Effector memory CD4-positive, alpha-beta T cell (primary cell): ENCODE results near the gene MILR1.
"Not testable (repeated sequence)": the region's sequence is repeated elsewhere in the genome, so short reads cannot be mapped to it uniquely, and the experiment has no call there.

Experiments
- DNase-seq, 3 donors: peaks; one replicate each; pipeline ENCODE4 v3.0.0-alpha.2; 2020
- H3K27ac ChIP-seq: 2 replicates; pipeline ENCODE4 v1.7.0; 2013; ENCODE audit warnings: mild to moderate bottlenecking, low read length, moderate library complexity; ENCODE audit not compliant: insufficient read depth, poor library complexity, severe bottlenecking
- H3K27me3 ChIP-seq: replicated peaks from 2 replicates; pipeline ENCODE4 v1.7.0; 2013; ENCODE audit warnings: mild to moderate bottlenecking, low read length; ENCODE audit not compliant: insufficient read depth, control insufficient read depth, poor library complexity, severe bottlenecking
- H3K36me3 ChIP-seq: 2 replicates; pipeline ENCODE4 v1.7.0; 2013; ENCODE audit warnings: mild to moderate bottlenecking, low read length, moderate library complexity; ENCODE audit not compliant: control insufficient read depth, insufficient read depth
- H3K4me1 ChIP-seq: 2 replicates; pipeline ENCODE4 v1.7.0; 2013; ENCODE audit warnings: low read length, mild to moderate bottlenecking; ENCODE audit not compliant: control insufficient read depth, insufficient read depth, poor library complexity, severe bottlenecking
- H3K4me3 ChIP-seq: 2 replicates; pipeline ENCODE4 v1.7.0; 2013; ENCODE audit warnings: low read length, low read depth, mild to moderate bottlenecking; ENCODE audit not compliant: insufficient read depth, poor library complexity, severe bottlenecking
- H3K9me3 ChIP-seq: 2 replicates; pipeline ENCODE4 v1.7.0; 2013; ENCODE audit warnings: mild to moderate bottlenecking, low read length, moderate library complexity; ENCODE audit not compliant: control insufficient read depth

Gene MILR1

GRCh38 chr17:64411999-64412771, 36.7 kb upstream of the MILR1 start:
- no peaks in the 10 kb centered on the region for H3K9me3 ChIP-seq
- H3K27me3 ChIP-seq = no peaks in the 10 kb centered on the region
- no peak overlapping the region for H3K27ac ChIP-seq
- H3K4me3 ChIP-seq = no peak overlapping the region
- no peak for DNase-seq
- H3K4me1 ChIP-seq = no peaks in the 10 kb centered on the region
- H3K36me3 ChIP-seq = no peaks in the 10 kb centered on the region

GRCh38 chr17:64412944-64413381, 36.0 kb upstream of the MILR1 start:
- no peaks in the 10 kb centered on the region for H3K4me1 ChIP-seq

GRCh38 chr17:64413513-64413912, 35.4 kb upstream of the MILR1 start:
- H3K4me3 ChIP-seq = no peak overlapping the region
- DNase-seq = no peak
- H3K9me3 ChIP-seq = no peaks in the 10 kb centered on the region
- no peaks in the 10 kb centered on the region for H3K4me1 ChIP-seq
- no peak overlapping the region for H3K27ac ChIP-seq
- no peaks in the 10 kb centered on the region for H3K27me3 ChIP-seq
- H3K36me3 ChIP-seq = no peaks in the 10 kb centered on the region

More at GRCh38 chr17:64412944-64413381, 36.0 kb upstream of the MILR1 start:
- H3K4me3 ChIP-seq = no peak overlapping the region
- H3K27me3 ChIP-seq = no peaks in the 10 kb centered on the region
- no peak for DNase-seq
- H3K36me3 ChIP-seq = no peaks in the 10 kb centered on the region
- no peak overlapping the region for H3K27ac ChIP-seq
- no peaks in the 10 kb centered on the region for H3K9me3 ChIP-seq

GRCh38 chr17:64418506-64419339, 30.2 kb upstream of the MILR1 start:
- H3K4me1 ChIP-seq = no peaks in the 10 kb centered on the region
- no peak overlapping the region for H3K27ac ChIP-seq
- no peak overlapping the region for H3K4me3 ChIP-seq
- no peaks in the 10 kb centered on the region for H3K27me3 ChIP-seq
- no peak for DNase-seq
- no peaks in the 10 kb centered on the region for H3K36me3 ChIP-seq
- H3K9me3 ChIP-seq = no peaks in the 10 kb centered on the region

- no peaks in the 10 kb centered on the region for H3K9me3 ChIP-seq
- no peak overlapping the region for H3K4me3 ChIP-seq
- H3K27ac ChIP-seq = no peak overlapping the region
- no peaks in the 10 kb centered on the region for H3K27me3 ChIP-seq
- no peaks in the 10 kb centered on the region for H3K36me3 ChIP-seq
- DNase-seq = peak in 2 of 3 donors; percentile 11
- H3K4me1 ChIP-seq = no peaks in the 10 kb centered on the region
These were observed 28.7 kb upstream of the MILR1 start for GRCh38 chr17:64420143-64420670.

- not testable (repeated sequence) for H3K4me3 ChIP-seq, H3K27ac ChIP-seq, H3K27me3 ChIP-seq, DNase-seq, H3K36me3 ChIP-seq, H3K9me3 ChIP-seq, H3K4me1 ChIP-seq
These were observed 26.8 kb upstream of the MILR1 start for GRCh38 chr17:64422121-64422520.

GRCh38 chr17:64423881-64424280, 25.0 kb upstream of the MILR1 start:
- Histone ChIP-seq H3K27ac (no peak overlapping the region), H3K27me3 (no peaks in the 10 kb centered on the region), H3K36me3 (no peaks in the 10 kb centered on the region), H3K9me3 (no peaks in the 10 kb centered on the region), H3K4me3 (no peak overlapping the region), H3K4me1 (no peaks in the 10 kb centered on the region)
- DNase-seq = no peak

GRCh38 chr17:64424324-64424849, 24.5 kb upstream of the MILR1 start:
- no peak overlapping the region for H3K27ac ChIP-seq
- no peak overlapping the region for H3K4me3 ChIP-seq
- H3K36me3 ChIP-seq = no peaks in the 10 kb centered on the region
- no peak for DNase-seq
- no peaks in the 10 kb centered on the region for H3K27me3 ChIP-seq
- no peaks in the 10 kb centered on the region for H3K4me1 ChIP-seq
- no peaks in the 10 kb centered on the region for H3K9me3 ChIP-seq

- H3K27me3 ChIP-seq = no peaks in the 10 kb centered on the region
- no peak for DNase-seq
- no peaks in the 10 kb centered on the region for H3K4me1 ChIP-seq
- no peak overlapping the region for H3K27ac ChIP-seq
- H3K4me3 ChIP-seq = no peak overlapping the region
- no peaks in the 10 kb centered on the region for H3K36me3 ChIP-seq
- H3K9me3 ChIP-seq = no peaks in the 10 kb centered on the region
These were observed 23.7 kb upstream of the MILR1 start for GRCh38 chr17:64425191-64425590.

GRCh38 chr17:64426596-64426995, 22.3 kb upstream of the MILR1 start:
- no peaks in the 10 kb centered on the region for H3K27me3 ChIP-seq
- no peaks in the 10 kb centered on the region for H3K4me1 ChIP-seq
- DNase-seq = no peak
- H3K4me3 ChIP-seq = no peak overlapping the region
- H3K27ac ChIP-seq = no peak overlapping the region
- H3K36me3 ChIP-seq = no peaks in the 10 kb centered on the region
- H3K9me3 ChIP-seq = no peaks in the 10 kb centered on the region
